Body of pancreas (tissue), 4 donors: ENCODE data around the gene LNX1.

Experiments used
- CTCF ChIP-seq, 7 experiments: fragments of 450-650 bp in 4 of 7; fragments of 200-600 bp in 3 of 7; sonication (generic) in 3 of 7; IDR thresholded peaks; one replicate each; pipeline ENCODE4 v1.5.1; 2016 to 2019; ENCODE audit warnings: antibody characterized with exemption in 7 of 7
- POLR2A ChIP-seq, 3 donors: fragments of 450-650 bp; IDR thresholded peaks; one replicate each; pipeline ENCODE4 v1.6.1; 2016; ENCODE audit warnings: antibody characterized with exemption in 3 of 3, mild to moderate bottlenecking in 2 of 3

GRCh38 chr4:53593765-53594164 is 2.5 kb upstream of the LNX1 start:
- TF ChIP-seq CTCF (IDR thresholded peaks at IDR 0.05) (no peak), POLR2A (IDR thresholded peaks at IDR 0.05) (no peak)
